ENCODE results near the gene HINFP. TPM values are rescaled to one million over a fixed set of nuclear protein-coding genes. Genes with fewer than 3 reads are reported as not detected.

HINFP gene
- total RNA-seq, 1 donor from 2014 or later, result 58.1 TPM

DNA sequence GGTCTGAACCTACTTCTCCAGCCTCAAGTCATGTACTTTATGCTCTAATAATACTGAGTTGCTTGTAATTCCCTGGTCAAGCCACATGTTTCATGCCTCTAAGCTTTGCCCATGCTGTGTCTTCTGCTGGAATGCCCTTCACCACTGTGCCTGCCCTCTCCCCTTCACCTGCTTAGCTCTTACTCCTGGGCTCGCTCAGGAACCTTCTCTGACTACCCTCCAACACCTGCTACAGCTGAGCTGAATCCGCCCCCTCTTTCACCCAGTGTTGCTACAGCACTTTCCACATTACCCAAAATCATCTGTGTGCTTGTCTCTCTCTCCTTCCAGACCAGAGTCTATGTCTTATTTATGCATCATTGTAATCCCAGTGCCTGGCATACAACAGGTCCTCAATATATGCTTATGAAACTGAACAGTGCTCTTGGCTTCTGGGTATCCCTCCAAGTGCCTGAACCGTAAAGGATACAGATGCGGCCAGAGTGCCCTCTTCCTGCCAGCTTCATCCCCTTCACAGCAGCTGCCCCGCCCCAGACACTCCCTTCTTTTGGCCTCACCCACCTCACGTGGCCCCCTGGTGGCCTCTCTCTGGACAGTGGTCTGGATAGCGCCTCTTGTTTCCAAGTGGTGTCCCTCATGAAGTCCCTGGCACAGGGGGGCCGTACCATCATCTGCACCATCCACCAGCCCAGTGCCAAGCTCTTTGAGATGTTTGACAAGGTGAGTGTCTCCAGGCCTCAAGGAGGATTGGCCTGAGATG lies 34.5 kb downstream of the HINFP start:
- Mint-ChIP-seq H3K4me1 (ENCODE audit: low read depth, unreplicated experiment) (no peaks in the 10 kb centered on the region), H3K36me3 (ENCODE audit: unreplicated experiment) (no peaks in the 10 kb centered on the region), H3K27ac (ENCODE audit: unreplicated experiment) (no peak overlapping the region), H3K9me3 (ENCODE audit: unreplicated experiment) (no peaks in the 10 kb centered on the region), H3K4me3 (ENCODE audit: unreplicated experiment) (no peak overlapping the region), H3K27me3 (ENCODE audit: unreplicated experiment) (peaks cover 1% of the 10 kb centered on the region)
- TF ChIP-seq, protein P1, sequence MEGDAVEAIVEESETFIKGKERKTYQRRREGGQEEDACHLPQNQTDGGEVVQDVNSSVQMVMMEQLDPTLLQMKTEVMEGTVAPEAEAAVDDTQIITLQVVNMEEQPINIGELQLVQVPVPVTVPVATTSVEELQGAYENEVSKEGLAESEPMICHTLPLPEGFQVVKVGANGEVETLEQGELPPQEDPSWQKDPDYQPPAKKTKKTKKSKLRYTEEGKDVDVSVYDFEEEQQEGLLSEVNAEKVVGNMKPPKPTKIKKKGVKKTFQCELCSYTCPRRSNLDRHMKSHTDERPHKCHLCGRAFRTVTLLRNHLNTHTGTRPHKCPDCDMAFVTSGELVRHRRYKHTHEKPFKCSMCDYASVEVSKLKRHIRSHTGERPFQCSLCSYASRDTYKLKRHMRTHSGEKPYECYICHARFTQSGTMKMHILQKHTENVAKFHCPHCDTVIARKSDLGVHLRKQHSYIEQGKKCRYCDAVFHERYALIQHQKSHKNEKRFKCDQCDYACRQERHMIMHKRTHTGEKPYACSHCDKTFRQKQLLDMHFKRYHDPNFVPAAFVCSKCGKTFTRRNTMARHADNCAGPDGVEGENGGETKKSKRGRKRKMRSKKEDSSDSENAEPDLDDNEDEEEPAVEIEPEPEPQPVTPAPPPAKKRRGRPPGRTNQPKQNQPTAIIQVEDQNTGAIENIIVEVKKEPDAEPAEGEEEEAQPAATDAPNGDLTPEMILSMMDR (IDR thresholded peaks at IDR 0.05; ENCODE audit: partially characterized antibody, unreplicated experiment), result peak; percentile 20
- DNase-seq, result peak; percentile 33

DNA sequence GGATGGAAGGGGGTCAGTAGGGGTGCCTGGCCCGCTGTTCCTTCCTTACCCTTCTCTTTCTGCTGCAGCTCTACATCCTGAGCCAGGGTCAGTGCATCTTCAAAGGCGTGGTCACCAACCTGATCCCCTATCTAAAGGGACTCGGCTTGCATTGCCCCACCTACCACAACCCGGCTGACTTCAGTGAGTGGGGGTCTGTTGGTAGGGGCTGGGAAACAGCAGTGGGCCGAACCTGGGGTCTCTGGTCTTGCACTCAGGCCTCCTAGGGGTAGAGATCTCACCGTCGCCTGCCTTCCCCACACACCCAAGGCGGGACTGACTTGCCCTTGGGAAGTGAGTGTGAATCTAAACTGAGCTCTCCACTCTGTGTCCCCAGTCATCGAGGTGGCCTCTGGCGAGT lies 35.1 kb downstream of the HINFP start:
- no peak for DNase-seq
- H3K4me1 Mint-ChIP-seq (ENCODE audit: low read depth, unreplicated experiment), result no peaks in the 10 kb centered on the region
- no peaks in the 10 kb centered on the region for H3K9me3 Mint-ChIP-seq (ENCODE audit: unreplicated experiment)
- no peak overlapping the region for H3K27ac Mint-ChIP-seq (ENCODE audit: unreplicated experiment)
- H3K27me3 Mint-ChIP-seq (ENCODE audit: unreplicated experiment), result peaks cover 1% of the 10 kb centered on the region
- H3K4me3 Mint-ChIP-seq (ENCODE audit: unreplicated experiment), result no peak overlapping the region
- TF ChIP-seq, protein P1 (IDR thresholded peaks at IDR 0.05; ENCODE audit: partially characterized antibody, unreplicated experiment), result no peak
- H3K36me3 Mint-ChIP-seq (ENCODE audit: unreplicated experiment), result no peaks in the 10 kb centered on the region

DNA sequence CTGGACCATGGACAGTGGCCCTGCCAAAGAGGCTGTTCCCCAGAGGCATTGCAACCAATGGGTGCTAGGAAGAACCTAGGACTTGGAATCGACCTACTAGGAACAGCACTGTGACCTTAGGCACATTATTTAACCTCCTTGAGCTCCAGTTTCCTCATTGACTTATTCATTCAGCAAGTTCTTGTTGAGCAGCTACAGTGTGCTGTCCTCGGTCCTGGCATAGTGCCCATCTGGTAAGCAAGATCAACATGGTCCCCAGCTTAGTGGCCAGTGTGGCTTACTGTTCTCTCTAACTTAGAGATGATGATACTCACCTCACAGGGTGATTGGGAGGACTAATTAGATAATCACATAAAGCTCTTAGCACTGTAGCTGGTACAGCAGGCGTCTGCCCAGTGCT lies 35.7 kb downstream of the HINFP start:
- peaks cover 1% of the 10 kb centered on the region for H3K27me3 Mint-ChIP-seq (ENCODE audit: unreplicated experiment)
- no peaks in the 10 kb centered on the region for H3K4me1 Mint-ChIP-seq (ENCODE audit: low read depth, unreplicated experiment)
- TF ChIP-seq, protein P1 (IDR thresholded peaks at IDR 0.05; ENCODE audit: partially characterized antibody, unreplicated experiment), result no peak

DNA sequence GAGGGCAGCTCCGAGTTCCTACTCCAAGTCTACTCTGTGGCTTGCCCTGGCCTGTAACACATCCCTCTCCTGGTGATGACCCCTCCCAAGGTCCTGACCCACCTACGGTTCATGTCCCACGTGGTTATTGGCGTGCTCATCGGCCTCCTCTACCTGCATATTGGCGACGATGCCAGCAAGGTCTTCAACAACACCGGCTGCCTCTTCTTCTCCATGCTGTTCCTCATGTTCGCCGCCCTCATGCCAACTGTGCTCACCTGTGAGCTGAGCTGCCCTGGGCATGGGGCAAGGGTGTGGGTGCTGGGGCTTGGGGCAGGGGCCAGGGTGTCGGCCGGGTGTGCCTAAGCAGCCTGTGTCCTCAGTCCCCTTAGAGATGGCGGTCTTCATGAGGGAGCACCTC lies 37.1 kb downstream of the HINFP start:
- Mint-ChIP-seq H3K27ac (ENCODE audit: unreplicated experiment) (no peak overlapping the region), H3K36me3 (ENCODE audit: unreplicated experiment) (no peaks in the 10 kb centered on the region)

More for the DNA sequence above, 35.7 kb downstream of the HINFP start:
- Mint-ChIP-seq H3K27ac (ENCODE audit: unreplicated experiment) (no peak overlapping the region), H3K9me3 (ENCODE audit: unreplicated experiment) (no peaks in the 10 kb centered on the region), H3K4me3 (ENCODE audit: unreplicated experiment) (no peak overlapping the region), H3K36me3 (ENCODE audit: unreplicated experiment) (no peaks in the 10 kb centered on the region)
- no peak for DNase-seq

DNA sequence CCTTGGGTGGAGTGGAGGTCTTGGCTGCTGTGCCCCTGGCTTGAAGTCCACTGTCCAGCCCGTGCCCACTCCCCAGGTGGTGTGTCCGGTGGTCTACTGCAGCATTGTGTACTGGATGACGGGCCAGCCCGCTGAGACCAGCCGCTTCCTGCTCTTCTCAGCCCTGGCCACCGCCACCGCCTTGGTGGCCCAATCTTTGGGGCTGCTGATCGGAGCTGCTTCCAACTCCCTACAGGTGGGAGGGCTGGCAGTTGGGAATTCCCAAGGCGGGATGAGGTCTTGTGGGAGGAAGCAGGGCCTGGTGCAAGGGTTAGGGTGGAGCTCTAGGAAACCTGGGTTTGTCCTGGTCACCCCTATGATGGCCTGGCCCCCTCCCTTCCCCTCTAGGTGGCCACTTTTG lies 38.8 kb downstream of the HINFP start:
- H3K27ac Mint-ChIP-seq (ENCODE audit: unreplicated experiment), result no peak overlapping the region
- TF ChIP-seq, protein P1 (IDR thresholded peaks at IDR 0.05; ENCODE audit: partially characterized antibody, unreplicated experiment), result no peak
- H3K27me3 Mint-ChIP-seq (ENCODE audit: unreplicated experiment), result peaks cover 3% of the 10 kb centered on the region
- no peaks in the 10 kb centered on the region for H3K9me3 Mint-ChIP-seq (ENCODE audit: unreplicated experiment)
- H3K36me3 Mint-ChIP-seq (ENCODE audit: unreplicated experiment), result no peaks in the 10 kb centered on the region
- DNase-seq, result no peak
- H3K4me1 Mint-ChIP-seq (ENCODE audit: low read depth, unreplicated experiment), result no peaks in the 10 kb centered on the region
- H3K4me3 Mint-ChIP-seq (ENCODE audit: unreplicated experiment), result no peak overlapping the region

More for the DNA sequence above, 37.1 kb downstream of the HINFP start:
- Mint-ChIP-seq H3K4me3 (ENCODE audit: unreplicated experiment) (no peak overlapping the region), H3K4me1 (ENCODE audit: low read depth, unreplicated experiment) (no peaks in the 10 kb centered on the region), H3K9me3 (ENCODE audit: unreplicated experiment) (no peaks in the 10 kb centered on the region), H3K27me3 (ENCODE audit: unreplicated experiment) (peaks cover 3% of the 10 kb centered on the region)
- DNase-seq, result no peak
- TF ChIP-seq, protein P1 (IDR thresholded peaks at IDR 0.05; ENCODE audit: partially characterized antibody, unreplicated experiment), result no peak
